GM12891 (cell line): ENCODE measurements around the gene IQGAP2.

Experiments used
- DNase-seq: peaks from one replicate; pipeline ENCODE4 v3.0.0; 2011; ENCODE audit warnings: low spot score; ENCODE audit not compliant: insufficient read length
- FAIRE-seq: peaks from 2 replicates; lab custom pipeline; 2011; peaks lifted over from hg19 to GRCh38; lab: Jason Lieb, UNC
- PAX5 ChIP-seq: IDR thresholded peaks from 2 replicates; pipeline ENCODE4 v1.6.1; 2011; ENCODE audit warnings: low read length, moderate library complexity, mild to moderate bottlenecking; ENCODE audit not compliant: insufficient read depth, severe bottlenecking
- POLR2A ChIP-seq: IDR thresholded peaks from 2 replicates; pipeline ENCODE4 v1.6.1; 2011; ENCODE audit warnings: low read depth, low read length, control low read depth
- POLR2AphosphoS5 ChIP-seq: IDR thresholded peaks from 2 replicates; pipeline ENCODE4 v1.6.1; 2011; ENCODE audit warnings: low read depth, low read length, control low read depth
- POU2F2 ChIP-seq: IDR thresholded peaks from 2 replicates; pipeline ENCODE4 v1.6.1; 2011; ENCODE audit warnings: low read depth, mild to moderate bottlenecking, control low read depth, low read length, moderate library complexity
- SPI1 ChIP-seq: IDR thresholded peaks from 2 replicates; pipeline ENCODE4 v1.6.1; 2011; ENCODE audit warnings: low read depth, low read length, control low read depth
- TAF1 ChIP-seq: IDR thresholded peaks from 2 replicates; pipeline ENCODE4 v1.6.1; 2011; ENCODE audit warnings: low read depth, low read length, control low read depth

The IQGAP2 gene

DNA sequence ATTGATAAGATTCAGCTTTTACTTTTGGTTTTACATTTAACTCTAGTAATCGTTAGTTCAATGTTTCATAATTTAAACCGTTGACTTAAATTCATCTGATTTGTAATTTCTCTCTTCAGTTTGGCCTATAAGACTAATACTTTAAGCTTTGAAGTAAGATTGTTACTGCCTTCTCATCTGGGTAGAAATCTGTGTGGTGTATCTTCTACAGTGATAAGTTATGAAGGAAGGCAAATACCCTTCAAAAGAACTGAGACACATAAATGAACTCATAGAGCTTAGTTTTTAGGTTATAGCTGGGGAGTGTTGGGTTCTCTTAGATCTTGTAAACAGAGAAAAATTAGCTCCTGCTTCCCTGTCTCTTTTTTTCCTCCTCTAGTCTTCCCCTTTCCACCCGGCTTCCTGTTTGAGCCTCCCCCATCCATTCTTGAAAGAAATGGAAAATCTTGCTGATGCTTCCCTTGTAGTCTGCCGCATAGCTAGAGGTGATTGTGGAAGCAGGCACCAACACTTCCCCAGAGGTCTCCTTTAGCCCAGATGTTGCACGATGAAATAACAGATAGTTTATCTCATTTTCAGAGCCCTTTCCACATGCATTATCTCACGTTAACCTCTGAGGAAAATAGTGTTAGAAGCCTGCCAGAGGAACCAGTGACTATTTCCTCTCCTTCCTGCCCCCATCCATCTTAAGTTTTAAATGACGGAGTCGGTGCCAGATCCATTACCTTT is 222.2 kb downstream of the IQGAP2 start:
- no peak for TF ChIP-seq TAF1
- no peak for TF ChIP-seq POLR2AphosphoS5
- no peak for TF ChIP-seq POLR2A
- TF ChIP-seq POU2F2: no peak
- TF ChIP-seq SPI1: no peak
- no peak for TF ChIP-seq PAX5
- DNase-seq (no peak), FAIRE-seq (no peak)

DNA sequence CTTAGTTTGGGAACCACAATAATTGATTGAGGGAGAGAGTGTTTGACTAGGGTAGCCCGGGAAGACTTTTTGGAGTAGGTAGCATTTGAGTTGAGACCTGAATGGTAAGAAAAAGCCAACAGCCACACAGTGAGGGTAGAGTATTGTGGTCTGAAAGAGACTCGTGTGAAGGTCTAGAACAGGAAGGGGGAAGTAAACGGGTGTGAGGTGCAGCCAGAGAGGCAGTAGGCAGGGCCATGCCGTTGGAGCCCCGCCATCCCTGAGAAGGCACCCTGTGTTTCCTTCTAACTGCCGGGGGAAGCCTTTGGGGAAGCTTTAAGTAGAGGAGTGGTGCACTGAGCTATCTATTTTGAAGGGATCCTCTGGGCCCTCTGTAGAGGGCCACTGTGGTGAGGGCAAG is 223.7 kb downstream of the IQGAP2 start:
- DNase-seq: no peak
- FAIRE-seq: no peak
- no peak for TF ChIP-seq POLR2A
- no peak for TF ChIP-seq PAX5
- TF ChIP-seq TAF1: no peak
- TF ChIP-seq SPI1: no peak
- no peak for TF ChIP-seq POU2F2
- no peak for TF ChIP-seq POLR2AphosphoS5

DNA sequence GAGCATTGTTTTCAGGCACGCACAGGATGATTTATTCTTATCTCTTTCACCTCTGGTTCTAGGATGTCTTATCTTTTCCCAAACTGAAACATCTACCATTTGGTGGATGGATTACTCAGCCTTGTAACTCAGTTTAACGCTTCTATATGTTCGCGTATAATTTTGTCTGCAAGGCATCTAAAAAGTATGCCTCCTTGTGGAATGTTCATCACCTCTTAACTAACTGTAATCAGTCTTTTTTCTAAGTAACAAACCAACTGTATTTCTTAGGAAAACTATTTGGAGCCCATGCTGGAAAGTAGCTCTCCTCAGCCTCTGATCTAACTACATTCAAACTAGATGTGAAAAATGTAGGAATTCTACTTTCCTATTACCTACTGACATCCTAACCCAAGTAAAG is 231.6 kb downstream of the IQGAP2 start:
- no peak for DNase-seq
- TF ChIP-seq POLR2AphosphoS5 (no peak), TAF1 (no peak), SPI1 (no peak), POLR2A (no peak), PAX5 (no peak), POU2F2 (no peak)
- FAIRE-seq: no peak

DNA sequence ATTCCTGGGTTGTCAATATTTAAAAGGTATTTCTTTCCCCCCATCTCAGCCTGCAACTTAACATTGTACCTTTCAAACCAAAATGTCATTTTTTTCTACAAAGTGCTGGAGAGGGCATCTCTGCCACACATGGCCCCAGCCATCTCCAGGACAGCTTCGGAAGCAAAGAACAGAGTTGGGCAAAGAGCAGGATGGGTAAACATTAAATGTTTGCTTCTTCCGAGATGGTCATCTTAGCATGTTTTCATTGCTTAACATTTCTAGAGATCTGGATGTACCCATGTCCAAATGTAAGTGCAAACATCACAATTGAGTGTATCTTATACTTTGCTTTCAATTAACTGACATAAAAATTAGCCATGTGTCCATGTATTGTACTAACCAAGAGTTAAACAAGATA is 234.4 kb downstream of the IQGAP2 start:
- DNase-seq: no peak
- FAIRE-seq: peak; percentile 16
- TF ChIP-seq POLR2A (no peak), POU2F2 (no peak), TAF1 (no peak), POLR2AphosphoS5 (no peak), SPI1 (no peak), PAX5 (no peak)

DNA sequence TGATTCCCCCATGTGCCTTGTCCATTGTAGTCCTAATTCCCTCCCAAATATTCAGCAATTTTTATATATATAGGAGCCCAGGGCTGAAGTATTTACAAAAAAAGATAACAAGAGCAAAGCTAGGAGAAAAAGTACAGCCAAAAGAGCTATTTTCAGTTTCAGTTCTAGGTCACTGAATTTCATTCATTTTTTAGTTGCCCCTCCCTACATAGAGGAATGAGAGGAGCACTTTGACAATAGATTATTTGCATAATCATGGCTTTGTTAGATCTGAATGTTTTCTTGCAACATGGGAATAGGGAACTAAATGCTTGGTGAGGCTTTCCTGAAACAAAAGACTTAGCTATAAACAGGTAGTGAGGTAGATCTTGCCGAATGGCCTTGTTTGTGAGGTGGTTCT is 235.4 kb downstream of the IQGAP2 start:
- TF ChIP-seq POLR2A (no peak), TAF1 (no peak), SPI1 (no peak)
- DNase-seq: no peak
- FAIRE-seq: peak; percentile 77

DNA sequence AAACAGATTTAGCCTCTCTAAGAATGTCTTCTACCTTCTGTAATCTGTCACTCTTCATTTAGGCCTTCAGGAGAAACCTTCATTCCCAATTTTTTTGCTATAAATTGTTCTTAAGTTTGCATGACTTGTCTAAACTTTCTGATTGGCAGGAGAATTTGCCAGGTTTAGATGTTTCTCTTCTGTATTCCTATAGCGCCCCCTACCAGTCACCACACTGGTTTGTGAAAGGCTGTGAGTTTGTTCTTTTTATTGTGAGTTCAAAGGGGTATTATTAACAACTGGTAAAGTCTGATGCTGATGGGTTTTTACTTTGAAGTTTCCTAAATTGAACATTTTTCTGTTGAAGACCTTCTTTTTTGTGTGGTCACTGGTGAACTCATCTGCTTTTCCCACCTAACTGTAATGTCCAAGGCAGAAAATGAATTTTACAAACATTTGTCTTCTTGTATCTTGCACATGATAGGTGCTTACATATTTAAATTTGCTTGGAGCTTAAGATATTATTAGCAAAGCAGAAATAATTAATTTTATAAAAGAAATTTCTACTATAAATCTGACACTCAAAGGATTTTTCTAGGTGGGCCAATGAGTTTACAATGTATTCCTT is 238.5 kb downstream of the IQGAP2 start:
- DNase-seq (peak; percentile 12), FAIRE-seq (peak; percentile 71)
- TF ChIP-seq POU2F2: no peak
- no peak for TF ChIP-seq POLR2A
- TF ChIP-seq POLR2AphosphoS5: no peak
- TF ChIP-seq PAX5: no peak
- TF ChIP-seq TAF1: no peak
- no peak for TF ChIP-seq SPI1

DNA sequence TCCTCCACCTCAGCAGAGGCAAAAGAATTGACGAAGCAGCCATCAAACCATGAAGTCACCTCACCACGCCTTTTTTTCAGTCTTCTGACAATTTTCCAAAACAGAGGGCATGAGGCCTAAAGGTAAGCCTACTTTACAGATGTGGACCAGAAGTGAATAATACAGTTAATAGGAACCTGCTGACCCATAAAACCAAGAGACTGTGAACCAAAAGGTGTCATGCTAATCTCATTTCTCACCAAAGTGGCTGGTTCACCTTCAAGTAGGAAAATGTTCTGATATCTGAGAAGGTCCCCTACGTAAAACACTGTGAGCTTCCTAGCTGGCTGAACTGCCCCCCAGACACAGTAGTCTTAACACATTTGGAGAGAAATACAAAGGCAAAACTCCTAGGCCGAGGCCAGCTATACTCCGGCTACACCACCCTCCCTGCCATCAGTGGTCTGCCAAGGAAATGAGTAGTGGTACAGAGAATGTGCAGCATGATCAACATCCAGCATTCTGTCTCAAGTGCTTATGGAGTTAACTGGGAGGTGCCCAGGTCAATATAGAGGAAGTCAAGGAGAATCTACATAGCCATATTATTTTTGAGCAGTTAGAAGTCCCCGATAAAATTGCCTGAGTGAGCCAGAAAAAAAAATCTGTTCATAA is 239.4 kb downstream of the IQGAP2 start:
- TF ChIP-seq POLR2AphosphoS5 (no peak), POLR2A (no peak), SPI1 (no peak), TAF1 (no peak)

DNA sequence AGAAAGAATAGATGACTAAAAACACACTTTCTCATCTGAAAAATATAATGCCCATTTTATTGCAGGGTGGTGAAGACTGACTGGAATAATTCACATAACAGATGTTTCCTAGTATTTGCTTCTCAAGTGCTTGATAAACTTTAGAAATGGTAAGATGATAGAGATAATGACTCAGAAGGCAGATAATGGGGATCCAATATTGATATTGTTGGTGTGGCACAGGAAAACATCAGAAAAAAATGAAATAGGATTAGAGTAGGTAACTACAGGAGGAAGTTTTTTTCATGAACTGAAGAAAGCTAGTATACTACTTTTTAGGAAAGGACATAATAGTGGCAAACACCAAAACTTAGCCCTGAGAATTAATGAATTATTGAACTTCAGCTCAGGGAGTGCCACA is 240.3 kb downstream of the IQGAP2 start:
- TF ChIP-seq TAF1: no peak
- no peak for TF ChIP-seq POLR2AphosphoS5
- TF ChIP-seq PAX5: no peak
- TF ChIP-seq POU2F2: no peak
- TF ChIP-seq POLR2A: no peak
- no peak for TF ChIP-seq SPI1
- FAIRE-seq: no peak
- no peak for DNase-seq

More for the DNA sequence above, 239.4 kb downstream of the IQGAP2 start:
- DNase-seq: no peak
- no peak for FAIRE-seq

DNA sequence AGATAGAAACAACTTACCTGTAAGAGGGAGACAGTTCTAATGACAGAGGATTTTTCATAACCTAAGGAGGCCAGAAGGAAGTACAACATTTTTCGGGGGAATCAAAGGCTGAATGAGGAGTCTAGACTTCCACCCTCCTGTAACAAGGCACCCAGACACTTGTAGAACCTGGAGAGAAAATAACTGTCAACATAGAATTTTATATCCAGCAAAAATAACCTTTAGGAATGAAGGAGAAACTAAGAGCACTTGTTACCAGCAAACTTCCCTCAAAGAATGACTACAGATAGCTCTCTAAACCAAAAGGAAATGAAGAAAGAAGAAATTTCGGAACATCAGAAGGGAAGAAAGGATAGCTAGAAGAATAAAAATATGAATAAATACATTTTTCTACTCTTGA is 246.1 kb downstream of the IQGAP2 start:
- FAIRE-seq (no peak), DNase-seq (no peak)
- TF ChIP-seq SPI1 (no peak), POLR2AphosphoS5 (no peak), PAX5 (no peak), POU2F2 (no peak), TAF1 (no peak), POLR2A (no peak)
